GM12891 (cell line): Measurements from ENCODE around the gene BAHCC1.
"Not testable (repeated sequence)": the region's sequence is repeated elsewhere in the genome, so short reads cannot be mapped to it uniquely, and the experiment has no call there.

Source experiments
- DNase-seq: peaks from one replicate; pipeline ENCODE4 v3.0.0; 2011; ENCODE audit warnings: low spot score; ENCODE audit not compliant: insufficient read length
- FAIRE-seq: peaks from 2 replicates; lab custom pipeline; 2011; peaks lifted over from hg19 to GRCh38; lab: Jason Lieb, UNC
- PAX5 ChIP-seq: IDR thresholded peaks from 2 replicates; pipeline ENCODE4 v1.6.1; 2011; ENCODE audit warnings: low read length, moderate library complexity, mild to moderate bottlenecking; ENCODE audit not compliant: insufficient read depth, severe bottlenecking
- POLR2A ChIP-seq: IDR thresholded peaks from 2 replicates; pipeline ENCODE4 v1.6.1; 2011; ENCODE audit warnings: low read depth, low read length, control low read depth
- POLR2AphosphoS5 ChIP-seq: IDR thresholded peaks from 2 replicates; pipeline ENCODE4 v1.6.1; 2011; ENCODE audit warnings: low read depth, low read length, control low read depth
- POU2F2 ChIP-seq: IDR thresholded peaks from 2 replicates; pipeline ENCODE4 v1.6.1; 2011; ENCODE audit warnings: low read depth, mild to moderate bottlenecking, control low read depth, low read length, moderate library complexity
- SPI1 ChIP-seq: IDR thresholded peaks from 2 replicates; pipeline ENCODE4 v1.6.1; 2011; ENCODE audit warnings: low read depth, low read length, control low read depth
- TAF1 ChIP-seq: IDR thresholded peaks from 2 replicates; pipeline ENCODE4 v1.6.1; 2011; ENCODE audit warnings: low read depth, low read length, control low read depth

Gene BAHCC1

GRCh38 chr17:81354252-81354953 is 40.9 kb upstream of the BAHCC1 start:
- TF ChIP-seq POU2F2: no peak
- no peak for TF ChIP-seq TAF1
- no peak for TF ChIP-seq POLR2A
- no peak for TF ChIP-seq PAX5
- no peak for TF ChIP-seq POLR2AphosphoS5
- no peak for TF ChIP-seq SPI1
- FAIRE-seq (no peak), DNase-seq (no peak)

- DNase-seq: no peak
- TF ChIP-seq SPI1 (no peak), TAF1 (no peak)
- FAIRE-seq: no peak
These were observed 40.3 kb upstream of the BAHCC1 start for GRCh38 chr17:81354954-81355347.

- DNase-seq (no peak), FAIRE-seq (no peak)
- TF ChIP-seq SPI1 (no peak), PAX5 (no peak), TAF1 (no peak), POU2F2 (no peak), POLR2A (no peak), POLR2AphosphoS5 (no peak)
These were observed 36.0 kb upstream of the BAHCC1 start for GRCh38 chr17:81359218-81359617.

GRCh38 chr17:81362001-81362400 is 33.3 kb upstream of the BAHCC1 start:
- not testable (repeated sequence) for DNase-seq, FAIRE-seq

- TF ChIP-seq POU2F2 (no peak), TAF1 (no peak), SPI1 (no peak), POLR2AphosphoS5 (no peak), PAX5 (no peak), POLR2A (no peak)
- DNase-seq (no peak), FAIRE-seq (no peak)
These were observed 30.7 kb upstream of the BAHCC1 start for GRCh38 chr17:81364278-81365147.

GRCh38 chr17:81365148-81365600 is 30.1 kb upstream of the BAHCC1 start:
- TF ChIP-seq TAF1 (no peak), POU2F2 (no peak)
- DNase-seq: no peak
- FAIRE-seq: peak; percentile 45

- peak; percentile 54 for FAIRE-seq
- no peak for DNase-seq
These were observed 29.4 kb upstream of the BAHCC1 start for GRCh38 chr17:81365601-81366585.

GRCh38 chr17:81366648-81367047 is 28.6 kb upstream of the BAHCC1 start:
- TF ChIP-seq TAF1: no peak
- TF ChIP-seq POU2F2: no peak

More at GRCh38 chr17:81365601-81366585, 29.4 kb upstream of the BAHCC1 start:
- TF ChIP-seq PAX5 (no peak), POU2F2 (no peak), SPI1 (no peak), TAF1 (no peak)

GRCh38 chr17:81367171-81367570 is 28.1 kb upstream of the BAHCC1 start:
- TF ChIP-seq POU2F2 (no peak), TAF1 (no peak), POLR2AphosphoS5 (no peak), PAX5 (no peak)
- FAIRE-seq (no peak), DNase-seq (no peak)

More at GRCh38 chr17:81366648-81367047, 28.6 kb upstream of the BAHCC1 start:
- FAIRE-seq (no peak), DNase-seq (no peak)

GRCh38 chr17:81368161-81369022 is 26.9 kb upstream of the BAHCC1 start:
- TF ChIP-seq POU2F2 (no peak), PAX5 (no peak), TAF1 (no peak), POLR2AphosphoS5 (no peak)
- FAIRE-seq (no peak), DNase-seq (no peak)
